GM19455 (cell line): ENCODE data around the gene EFCAB13.
"Not testable (repeated sequence)": the region's sequence is repeated elsewhere in the genome, so short reads cannot be mapped to it uniquely, and the experiment has no call there.

Source experiments
- ATAC-seq: cut with Tn5 transposase; IDR thresholded peaks from one replicate; pipeline ENCODE4 v1.9.1; 2021; ENCODE audit not compliant: unreplicated experiment

EFCAB13 gene

DNA sequence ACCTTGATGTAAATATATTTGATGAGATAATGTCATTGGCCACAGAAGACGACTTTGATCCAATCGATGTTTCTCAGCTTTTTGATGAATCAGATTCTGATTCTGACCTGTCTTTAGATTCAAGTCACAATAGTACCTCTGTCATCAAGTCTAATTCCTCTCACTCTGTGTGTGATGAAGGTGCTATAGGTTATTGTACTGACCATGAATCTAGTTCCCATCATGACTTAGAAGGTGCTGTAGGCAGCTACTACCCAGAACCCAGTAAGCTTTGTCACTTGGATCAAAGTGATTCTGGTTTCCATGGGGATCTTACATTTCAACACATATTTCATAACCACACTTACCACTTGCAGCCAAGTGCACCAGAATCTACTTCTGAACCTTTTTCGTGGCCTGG lies 101.5 kb downstream of the EFCAB13 start:
- ATAC-seq = not testable (repeated sequence)

DNA sequence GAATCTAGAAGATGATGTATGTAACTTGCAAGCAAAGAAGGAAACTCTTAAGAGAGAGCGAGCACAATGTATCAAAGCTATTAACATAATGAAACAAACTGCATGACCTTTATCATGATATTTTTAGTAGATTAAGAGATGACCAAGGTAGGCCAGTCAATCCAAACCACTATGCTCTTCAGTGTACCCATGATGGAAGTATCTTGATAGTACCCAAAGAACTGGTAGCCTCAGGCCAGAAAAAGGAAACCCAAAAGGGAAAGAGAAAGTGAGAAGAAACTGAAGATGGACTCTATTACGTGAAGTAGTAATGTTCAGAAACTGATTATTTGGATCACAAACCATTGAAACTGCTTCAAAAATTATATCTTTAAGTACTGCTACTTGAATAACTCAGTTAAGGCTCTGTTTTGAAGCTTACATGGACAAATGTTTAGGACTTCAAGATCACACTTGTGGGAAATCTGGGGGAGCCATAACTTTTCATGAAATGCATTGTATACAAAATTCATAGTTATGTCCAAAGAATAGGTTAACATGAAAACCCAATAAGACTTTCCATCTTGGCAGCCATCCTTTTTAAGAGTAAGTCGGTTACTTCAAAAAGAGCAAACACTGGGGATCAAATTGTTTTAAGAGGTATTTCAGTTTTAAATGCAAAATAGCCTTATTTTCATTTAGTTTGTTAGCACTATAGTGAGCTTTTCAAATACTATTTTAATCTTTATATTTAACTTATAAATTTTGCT lies 102.3 kb downstream of the EFCAB13 start:
- ATAC-seq = not testable (repeated sequence)

DNA sequence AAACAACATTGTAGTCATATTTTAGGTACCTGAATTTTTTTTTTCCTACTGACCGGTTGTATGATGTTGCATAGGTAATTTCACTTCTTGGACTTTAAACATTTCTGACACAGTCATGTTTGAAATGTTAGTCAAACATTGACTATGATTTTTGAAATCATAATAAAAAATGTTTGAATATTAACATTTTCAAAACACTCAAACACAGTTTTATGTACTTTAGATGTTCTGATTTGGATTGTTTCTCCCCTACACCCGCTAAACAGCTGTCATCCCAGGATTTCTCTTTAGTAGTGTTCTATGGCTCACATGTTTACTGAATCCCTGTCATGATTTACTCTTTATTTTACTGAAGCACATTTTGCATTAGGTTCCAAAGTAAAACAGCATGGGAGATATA lies 104.2 kb downstream of the EFCAB13 start:
- ATAC-seq = no peak

DNA sequence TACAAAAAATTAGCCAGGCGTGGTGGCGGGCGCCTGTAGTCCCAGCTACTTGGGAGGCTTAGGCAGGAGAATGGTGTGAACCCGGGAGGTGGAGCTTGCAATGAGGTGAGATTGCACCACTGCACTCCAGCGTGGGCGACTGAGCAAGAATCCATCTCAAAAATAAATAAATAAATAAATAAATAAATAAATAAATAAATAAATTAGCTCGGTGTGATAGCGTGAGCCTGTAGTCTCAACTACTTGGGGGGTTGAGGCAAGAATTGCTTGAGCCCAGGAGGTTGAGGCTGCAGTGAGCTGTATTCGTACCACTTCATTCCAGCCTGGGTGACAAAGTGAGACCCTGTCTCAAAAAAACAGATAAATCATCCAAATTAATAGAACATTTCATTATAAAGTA lies 108.5 kb downstream of the EFCAB13 start:
- not testable (repeated sequence) for ATAC-seq

DNA sequence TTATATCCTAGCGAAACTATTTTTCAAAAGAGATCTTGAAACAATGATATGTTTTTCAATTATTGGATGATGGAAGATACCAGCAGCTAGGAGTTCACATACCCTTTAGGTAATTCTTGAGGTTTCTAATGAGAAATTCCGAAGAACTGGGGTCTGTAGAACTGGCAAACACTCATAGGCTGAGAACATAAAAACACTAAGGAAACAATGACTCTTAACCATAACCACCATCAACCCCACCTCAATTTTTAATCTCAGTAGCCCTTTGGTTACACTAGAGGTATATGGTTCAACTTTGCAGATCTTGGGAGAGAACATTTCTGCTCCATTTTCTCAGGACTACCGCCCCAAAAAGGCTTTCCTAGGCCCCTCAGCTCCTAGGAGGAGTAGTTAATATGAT lies 141.4 kb downstream of the EFCAB13 start:
- ATAC-seq = no peak

DNA sequence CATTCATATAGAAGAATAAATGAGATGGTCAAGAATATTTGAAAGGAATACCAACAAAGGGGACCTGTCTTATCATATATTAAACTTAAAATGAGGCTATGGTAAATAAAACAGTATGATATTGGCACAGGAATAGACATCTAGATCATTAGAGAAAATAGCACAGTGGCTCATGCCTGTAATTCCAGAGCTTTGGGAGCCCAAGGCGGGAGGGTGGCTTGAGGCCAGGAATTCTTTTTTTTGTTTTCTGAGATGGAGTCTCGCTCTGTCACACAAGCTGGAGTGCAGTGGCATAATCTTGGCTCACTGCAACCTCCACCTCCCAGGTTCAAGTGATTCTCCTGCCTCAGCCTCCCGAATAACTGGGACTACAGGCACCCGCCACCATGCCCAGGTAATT lies 143.2 kb downstream of the EFCAB13 start:
- not testable (repeated sequence) for ATAC-seq

DNA sequence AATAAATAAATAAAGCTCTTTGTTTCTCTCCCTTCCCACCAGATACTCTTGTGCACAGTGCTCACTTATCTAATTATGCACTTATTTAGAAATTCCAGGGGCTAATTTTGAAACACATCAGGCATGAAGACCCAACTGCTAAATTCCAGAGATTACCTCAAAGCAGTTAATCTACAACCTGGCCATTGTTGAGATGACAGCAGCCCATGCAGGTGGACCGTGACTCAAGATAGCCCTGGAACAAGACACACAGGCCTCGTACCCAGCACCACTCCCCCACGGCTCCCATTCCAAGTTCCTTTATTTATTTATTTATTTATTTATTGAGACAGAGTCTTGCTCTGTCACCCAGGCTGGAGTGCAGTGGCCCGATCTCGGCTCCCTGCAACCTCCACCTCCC lies 147.1 kb downstream of the EFCAB13 start:
- no peak for ATAC-seq

DNA sequence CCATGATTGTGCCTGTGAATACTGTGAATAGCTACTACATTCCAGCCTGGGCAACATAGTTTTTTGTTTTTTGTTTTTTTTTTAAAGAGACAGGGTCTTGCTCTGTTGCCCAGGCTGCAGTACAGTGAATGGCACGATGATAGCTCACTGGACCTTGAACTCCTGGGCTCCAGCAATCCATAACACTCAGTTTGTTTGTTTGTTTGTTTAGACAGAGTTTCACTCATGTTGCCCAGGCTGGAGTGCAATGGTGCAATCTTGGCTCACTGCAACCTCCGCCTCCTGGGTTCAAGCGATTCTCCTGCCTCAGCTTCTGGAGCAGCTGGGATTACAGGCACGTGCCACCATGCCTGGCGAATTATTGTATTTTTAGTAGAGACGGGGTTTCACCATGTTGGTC lies 148.3 kb downstream of the EFCAB13 start:
- ATAC-seq = not testable (repeated sequence)
